Measurements from ENCODE around the gene TEX47.

GRCh38 chr7:88746126-88746525, 49.4 kb downstream of the TEX47 start:
- TF ChIP-seq CTCF (IDR thresholded peaks at IDR 0.05) (no peak), POLR2A (IDR thresholded peaks at IDR 0.05) (no peak)

Measured in thyroid gland (tissue), 4 donors.